LNCaP clone FGC (cell line): Measurements from ENCODE around the gene CDH8.
A peak's percentile ranks its signal among the peaks of the same experiment; 100 is the strongest.

Experiments
- DNase-seq: peaks from one replicate; pipeline ENCODE4 v3.0.0-alpha.2; 2011; ENCODE audit warnings: low read depth
- H3K4me3 ChIP-seq: 2 replicates; pipeline ENCODE4 v1.5.1; 2011; ENCODE audit warnings: mild to moderate bottlenecking, low read depth, low read length, control low read depth
- CTCF ChIP-seq: IDR thresholded peaks from 2 replicates; pipeline ENCODE4 v1.5.1; 2012; ENCODE audit warnings: mild to moderate bottlenecking; ENCODE audit not compliant: control insufficient read depth, insufficient read depth; ENCODE audit errors: extremely low read depth

Gene CDH8

DNA sequence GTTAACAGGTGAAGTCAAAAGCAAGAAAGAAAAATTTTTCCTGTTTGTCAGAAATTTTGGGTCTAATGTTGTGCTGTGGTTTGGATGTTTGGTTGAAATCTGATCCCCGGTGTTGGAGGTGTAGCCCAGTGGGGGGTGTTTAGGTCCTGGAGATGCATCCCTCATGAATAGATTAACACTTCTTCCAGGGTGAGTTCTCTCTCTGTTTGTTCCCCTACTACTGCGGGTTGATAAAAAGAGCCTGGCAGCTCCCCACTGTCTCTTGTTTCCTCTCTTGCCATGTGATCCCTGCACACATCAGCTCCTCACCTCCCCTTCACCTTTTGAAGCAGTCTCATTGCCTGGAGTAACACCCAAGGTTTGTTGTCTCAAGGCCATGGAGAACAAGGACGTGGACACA lies 14.6 kb upstream of the CDH8 start:
- H3K4me3 ChIP-seq: no peak overlapping the region
- no peak for DNase-seq
- no peak for TF ChIP-seq CTCF

DNA sequence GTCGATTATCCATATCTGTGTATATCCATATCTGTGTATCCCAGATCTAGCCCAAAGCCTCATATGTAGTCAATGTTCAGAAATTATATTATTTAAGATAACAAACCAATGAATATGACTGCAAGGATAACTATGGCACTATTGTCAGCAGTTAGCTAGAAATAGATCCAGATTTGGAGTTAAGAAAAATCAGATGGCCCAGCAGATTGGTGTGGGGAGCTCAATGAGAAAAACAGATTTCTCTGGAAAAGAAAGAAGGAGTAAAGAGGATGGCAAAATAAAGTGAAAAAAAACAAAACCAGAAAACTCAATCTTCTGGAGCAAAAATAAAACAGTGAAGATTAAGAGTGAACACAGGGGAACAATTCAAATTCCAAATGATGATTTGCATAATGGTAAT lies 10.6 kb upstream of the CDH8 start:
- no peak overlapping the region for H3K4me3 ChIP-seq
- TF ChIP-seq CTCF: no peak

GRCh38 chr16:62041401-62041800 lies 5.2 kb upstream of the CDH8 start:
- TF ChIP-seq CTCF: peak; percentile 62
- peak; percentile 2 for DNase-seq
- H3K4me3 ChIP-seq: no peak overlapping the region

More for the DNA sequence above, 10.6 kb upstream of the CDH8 start:
- no peak for DNase-seq

GRCh38 chr16:62038646-62039045 lies 2.4 kb upstream of the CDH8 start:
- TF ChIP-seq CTCF: no peak
- H3K4me3 ChIP-seq: no peak overlapping the region
- no peak for DNase-seq

DNA sequence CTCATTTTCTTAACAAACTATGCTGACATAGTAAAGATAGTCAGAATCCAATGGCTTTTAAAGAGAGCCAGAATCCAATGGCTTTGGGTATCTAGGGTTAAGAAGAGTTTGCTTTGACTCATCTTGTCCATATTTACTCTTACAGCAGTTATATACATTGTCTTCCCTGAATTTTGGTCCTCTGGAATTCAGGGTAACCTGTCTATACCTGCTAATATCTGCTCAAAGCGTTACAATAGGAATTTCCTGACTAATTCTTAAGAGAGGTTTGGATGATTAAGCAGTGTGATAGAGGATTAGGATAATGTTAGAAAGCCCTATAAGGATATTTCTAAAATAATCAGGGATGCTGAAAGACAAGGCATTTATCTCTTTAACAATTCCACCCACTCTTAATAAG lies 2.0 kb upstream of the CDH8 start:
- DNase-seq: no peak
- no peak overlapping the region for H3K4me3 ChIP-seq
- TF ChIP-seq CTCF: no peak

- no peak for DNase-seq
- H3K4me3 ChIP-seq: no peak overlapping the region
- no peak for TF ChIP-seq CTCF
These were observed 531 bp upstream of the CDH8 start for GRCh38 chr16:62036802-62037135.

DNA sequence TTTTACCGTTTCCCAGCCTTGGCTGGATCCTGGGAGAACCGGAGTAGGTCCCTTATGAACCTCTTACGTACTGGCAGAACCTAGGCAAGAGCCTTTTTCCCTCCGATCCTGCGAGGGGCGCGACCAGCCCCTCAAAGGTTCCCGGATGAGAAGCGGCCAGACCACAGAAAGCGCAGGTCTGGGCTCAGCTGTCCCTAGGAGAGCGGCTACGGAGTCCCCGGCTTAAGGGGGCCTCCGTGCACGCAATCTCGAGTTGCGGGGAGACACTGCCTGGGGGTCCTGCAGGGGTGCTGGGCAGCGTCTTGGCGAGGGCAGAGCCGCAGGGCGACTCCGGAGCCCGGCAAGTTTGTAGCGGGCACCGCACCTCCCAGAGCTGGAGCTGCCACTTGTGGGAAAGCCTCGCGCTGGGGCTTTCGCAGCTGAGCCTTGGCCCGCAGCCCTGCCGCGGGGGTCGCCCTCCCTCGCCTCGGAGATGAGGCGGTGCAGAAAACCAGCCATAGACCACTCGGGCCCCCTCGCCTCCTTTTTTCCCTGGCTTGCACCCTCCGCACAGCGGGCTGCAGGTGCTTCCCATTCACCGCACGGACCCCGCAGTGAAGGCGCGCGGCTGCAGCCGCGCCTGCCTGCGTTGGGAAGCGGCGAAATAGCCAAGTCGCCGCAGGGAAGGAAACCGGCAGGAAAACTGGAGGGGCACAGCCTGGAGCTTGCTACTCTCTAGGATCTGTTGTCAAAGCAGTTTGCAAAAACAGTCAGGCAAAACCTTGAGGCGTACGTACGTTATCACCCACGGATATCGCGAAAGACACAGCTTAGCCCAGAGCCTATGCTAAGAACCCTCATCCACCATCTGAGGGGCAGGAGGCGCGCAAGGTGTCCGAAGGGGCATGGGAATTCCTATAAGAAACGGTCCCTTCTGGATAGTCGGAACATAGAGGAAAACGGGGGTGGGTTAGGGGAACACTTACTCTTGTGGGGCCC lies 834 bp downstream of the CDH8 start:
- no peak for DNase-seq
- TF ChIP-seq CTCF: no peak
- H3K4me3 ChIP-seq: no peak overlapping the region
